GM12878 (cell line): ENCODE measurements around the gene PLBD1. TPM values are rescaled to one million over a fixed set of nuclear protein-coding genes. Genes with fewer than 3 reads are reported as not detected.

Experiments used
- ATAC-seq: fragments of 200-7000 bp; cut with Tn5 transposase; 3 replicates; pipeline ENCODE4 v1.9.1; 2020; ENCODE audit warnings: mild to moderate bottlenecking, moderate library complexity
- BruUV-seq: library from RNA; stranded (reverse); fragments of 400-500 nt; replicated peaks from 2 replicates; lab custom pipeline; 2021; lab: Mats Ljungman, UMichigan
- CTCF ChIA-PET: fragments of 300-600 bp; sonication (Branson Sonifier 250); formaldehyde crosslinking; extraction: SDS; loops from one replicate; lab custom pipeline; 2021; ENCODE audit warnings: inconsistent platforms; lab: Yijun Ruan, JAX
- POLR2A ChIA-PET: fragments of 350-600 bp; formaldehyde crosslinking; extraction: SDS; loops from one replicate; lab custom pipeline; 2021; ENCODE audit warnings: inconsistent platforms; lab: Charles Lee
- RAD21 ChIA-PET: fragments of 300-600 bp; sonication (Branson Sonifier 250); formaldehyde crosslinking; loops from one replicate; lab custom pipeline; 2023; ENCODE audit warnings: antibody characterized with exemption; ENCODE audit not compliant: unreplicated experiment; lab: Charles Lee
- SMC1A ChIA-PET: fragments of 300-600 bp; sonication (Branson Sonifier 250); formaldehyde crosslinking; loops from one replicate; lab custom pipeline; 2023; ENCODE audit not compliant: unreplicated experiment, uncharacterized antibody; lab: Charles Lee
- DNase-seq: peaks from one replicate; pipeline ENCODE4 v3.0.0-alpha.2; 2011; ENCODE audit warnings: low read depth, low spot score
- FAIRE-seq: peaks from 3 replicates; lab custom pipeline; 2011; peaks lifted over from hg19 to GRCh38; lab: Jason Lieb, UNC
- H2AFZ ChIP-seq: 2 replicates; pipeline ENCODE4 v1.6.0; 2011; ENCODE audit warnings: low read depth, low read length, control low read depth; ENCODE audit not compliant: control insufficient read depth
- H3K27ac ChIP-seq: 2 replicates; pipeline ENCODE4 v1.5.1; 2011; ENCODE audit warnings: control low read depth; ENCODE audit not compliant: control insufficient read depth, insufficient read depth
- H3K27me3 ChIP-seq, 2 experiments: replicated peaks in 1 of 2; 2 replicates each; pipeline versions ENCODE4 v1.6.0 to v1.6.1; 2011; ENCODE audit warnings: low read length in 1 of 2; ENCODE audit not compliant: control insufficient read depth in 2 of 2, insufficient read depth in 2 of 2
- H3K36me3 ChIP-seq, 2 experiments: 2 replicates each; pipeline ENCODE4 v1.5.1; 2011; ENCODE audit warnings: low read length in 1 of 2; ENCODE audit not compliant: control insufficient read depth in 2 of 2, insufficient read depth in 2 of 2
- H3K4me1 ChIP-seq: 2 replicates; pipeline ENCODE4 v1.6.1; 2011; ENCODE audit warnings: mild to moderate bottlenecking, low read length, moderate library complexity, mixed read lengths; ENCODE audit not compliant: control insufficient read depth, insufficient read depth
- H3K4me2 ChIP-seq: 2 replicates; pipeline ENCODE4 v1.6.0; 2011; ENCODE audit warnings: control low read depth; ENCODE audit not compliant: control insufficient read depth, insufficient read depth
- H3K4me3 ChIP-seq: fragments of 200-600 bp; sonication (generic); 2 replicates; pipeline ENCODE4 v1.5.1; 2016
- H3K79me2 ChIP-seq: 2 replicates; pipeline ENCODE4 v1.6.0; 2011; ENCODE audit warnings: low read length; ENCODE audit not compliant: control insufficient read depth, insufficient read depth
- H3K9ac ChIP-seq: 2 replicates; pipeline ENCODE4 v1.8.0; 2011; ENCODE audit warnings: low read length, control low read depth, mixed read lengths; ENCODE audit not compliant: control insufficient read depth, insufficient read depth
- H3K9me3 ChIP-seq: replicated peaks from 3 replicates; pipeline ENCODE4 v1.5.1; 2011; ENCODE audit warnings: mild to moderate bottlenecking, low read length; ENCODE audit not compliant: control insufficient read depth, insufficient read depth
- H4K20me1 ChIP-seq: 2 replicates; pipeline ENCODE4 v1.6.0; 2011; ENCODE audit not compliant: control insufficient read depth, insufficient read depth
- BMI1 ChIP-seq: fragments of 450-650 bp; IDR thresholded peaks from 2 replicates; pipeline ENCODE4 v1.6.1; 2016; ENCODE audit warnings: mild to moderate bottlenecking, moderate library complexity, borderline replicate concordance
- IRF5 ChIP-seq: fragments of 450-650 bp; IDR thresholded peaks from 2 replicates; pipeline ENCODE4 v1.6.1; 2017; ENCODE audit warnings: borderline replicate concordance
- MLLT1 ChIP-seq: fragments of 450-650 bp; IDR thresholded peaks from 2 replicates; pipeline ENCODE4 v1.6.1; 2016; ENCODE audit warnings: mild to moderate bottlenecking
- USF2 ChIP-seq: IDR thresholded peaks from 2 replicates; pipeline ENCODE4 v1.6.1; 2011; ENCODE audit warnings: low read depth, low read length, improper control_type of control experiment, borderline replicate concordance
- WGBS: methylation state at CpG from one replicate; pipeline ENCODE4 v1.1.6; 2016; ENCODE audit warnings: low lambda C conversion rate; ENCODE audit not compliant: insufficient replicate concordance, insufficient coverage; ENCODE audit errors: missing lambda C conversion rate; 5-methylcytosine and 5-hydroxymethylcytosine counted together
- in situ Hi-C: fragments of 300-500 bp; cut with MboI; formaldehyde crosslinking; loops from 9 replicates; pipeline ENCODE4 v1.14.3; 2018; ENCODE audit warnings: mixed read lengths
- intact Hi-C: fragments of 100-400 bp; cut with micrococcal nuclease; formaldehyde crosslinking; loops from one replicate; pipeline ENCODE4 v1.14.2; 2022; ENCODE audit not compliant: unreplicated experiment
- polyA plus RNA-seq, 11 experiments: library from polyadenylated mRNA; depleted of rRNA in 4 of 11; unstranded in 6 of 11; stranded (reverse) in 5 of 11; fragments of >200 nt; fragmentation: Nextera tagmentation in 4 of 11; fragmentation: Illumina TruSeq in 1 of 11; extraction: Ambion mirVana in 4 of 11; extraction: Trizol in 1 of 11; gene quantifications; 1 replicate in 1 of 11; 2 replicates in 10 of 11; pipeline versions ENCODE4 v1.2.1 to v1.2.3, GENCODE V29; 2011 to 2016; ENCODE audit warnings: inconsistent platforms in 2 of 11, missing spikeins in 2 of 11, low read depth in 1 of 11
- total RNA-seq, 4 experiments: library from RNA; depleted of rRNA in 3 of 4; stranded (reverse); fragments of >200 nt in 3 of 4; fragmentation: Illumina TruSeq in 1 of 4; extraction: Trizol in 1 of 4; gene quantifications; 2 replicates each; pipeline versions ENCODE4 v1.2.1 to v1.2.3, GENCODE V29; 2013 to 2021

The PLBD1 gene
- total and polyA plus RNA-seq, 10 of the 15 experiments (the other 5 are each of a cell fraction or from before 2014, with no cell fraction given) = 0.19 to 0.54 (median 0.27) TPM; not detected in 1

- no peaks in the 10 kb centered on the region for H3K36me3 ChIP-seq
- ChIA-PET POLR2A (no interaction called here), SMC1A (no interaction called here), RAD21 (no interaction called here), CTCF (no interaction called here)
- ATAC-seq (no peak), DNase-seq (no peak)
- 89% methylated on average over 7 of the region's 7 CpGs for WGBS
- no peaks in the 10 kb centered on the region for H3K79me2 ChIP-seq
- no peak overlapping the region for H3K4me2 ChIP-seq
- in situ Hi-C loops = no loop called here
- no peaks in the 10 kb centered on the region for H4K20me1 ChIP-seq
- intact Hi-C loops = no loop called here
- no TSS peak for BruUV-seq
- no peaks in the 10 kb centered on the region for H3K27me3 ChIP-seq
- no peaks in the 10 kb centered on the region for H3K4me1 ChIP-seq
- H3K4me3 ChIP-seq = no peak overlapping the region
- peaks cover 2% of the 10 kb centered on the region; the same call in 2 of the 3 replicates for H3K9me3 ChIP-seq
- H2AFZ ChIP-seq = no peak overlapping the region
- H3K9ac ChIP-seq = no peak overlapping the region
- H3K27ac ChIP-seq = no peak overlapping the region
- TF ChIP-seq MLLT1 (no peak), IRF5 (no peak), USF2 (no peak), BMI1 (no peak)
- TF ChIP-seq, all 136 proteins: peak for 0
- FAIRE-seq = no peak
Observed at GRCh38 chr12:14545144-14546124, 22.2 kb downstream of the PLBD1 start.
